Measurements from ENCODE around the gene LPIN3.

LPIN3 gene

GRCh38 chr20:41350408-41350962 is 9.9 kb downstream of the LPIN3 start:
- DNase-seq, result no peak

GRCh38 chr20:41352106-41352505 is 11.5 kb downstream of the LPIN3 start:
- no peak for DNase-seq

GRCh38 chr20:41352666-41353065 is 12.0 kb downstream of the LPIN3 start:
- DNase-seq, result no peak

- no peak for DNase-seq
These were observed 12.9 kb downstream of the LPIN3 start for GRCh38 chr20:41353530-41353929.

- no peak for DNase-seq
These were observed 14.6 kb downstream of the LPIN3 start for GRCh38 chr20:41355192-41355591.

GRCh38 chr20:41355598-41356203 is 15.1 kb downstream of the LPIN3 start:
- DNase-seq, result no peak

GRCh38 chr20:41356951-41357350 is 16.3 kb downstream of the LPIN3 start:
- DNase-seq, result no peak

GRCh38 chr20:41357424-41358163 is 17.0 kb downstream of the LPIN3 start:
- no peak for DNase-seq

- DNase-seq, result no peak
These were observed 17.6 kb downstream of the LPIN3 start for GRCh38 chr20:41358230-41358629.

- no peak for DNase-seq
These were observed 18.1 kb downstream of the LPIN3 start for GRCh38 chr20:41358717-41359116.

- DNase-seq, result no peak
These were observed 19.0 kb downstream of the LPIN3 start for GRCh38 chr20:41359541-41360011.

GRCh38 chr20:41360831-41361756 is 20.5 kb downstream of the LPIN3 start:
- no peak for DNase-seq

- no peak for DNase-seq
These were observed 21.4 kb downstream of the LPIN3 start for GRCh38 chr20:41361757-41362747.

- DNase-seq, result no peak
These were observed 22.1 kb downstream of the LPIN3 start for GRCh38 chr20:41362748-41363140.

- no peak for DNase-seq
These were observed 23.0 kb downstream of the LPIN3 start for GRCh38 chr20:41363601-41364000.

- DNase-seq, result no peak
These were observed 23.7 kb downstream of the LPIN3 start for GRCh38 chr20:41364236-41364855.

GRCh38 chr20:41364967-41365765 is 24.5 kb downstream of the LPIN3 start:
- DNase-seq, result no peak

GRCh38 chr20:41365777-41366545 is 25.3 kb downstream of the LPIN3 start:
- DNase-seq, result no peak

GRCh38 chr20:41366546-41367392 is 26.1 kb downstream of the LPIN3 start, which contains the start of gene EMILIN3:
Gene EMILIN3 (minus strand): TSS chr20:41366818. CDS start chr20:41366634, 184 bp downstream.
- DNase-seq, result no peak
